Activated CD8-positive, alpha-beta memory T cell treated with anti-CD3 and anti-CD28 coated beads for 48 hours (primary cell): ENCODE data around the gene ERC1.

Experiments
- DNase-seq, 3 experiments: peaks; one replicate each; pipeline ENCODE4 v3.0.0-alpha.2; 2020; ENCODE audit warnings: low read depth in 2 of 3, low spot score in 2 of 3

ERC1 gene

GRCh38 chr12:1503281-1503711 is 512.3 kb downstream of the ERC1 start:
- no peak for DNase-seq

GRCh38 chr12:1504304-1504894 is 513.4 kb downstream of the ERC1 start:
- no peak for DNase-seq

GRCh38 chr12:1504895-1505311 is 513.9 kb downstream of the ERC1 start:
- no peak for DNase-seq

GRCh38 chr12:1505576-1505975 is 514.6 kb downstream of the ERC1 start:
- no peak for DNase-seq

GRCh38 chr12:1507308-1507707 is 516.3 kb downstream of the ERC1 start:
- no peak for DNase-seq

GRCh38 chr12:1509413-1510052 is 518.5 kb downstream of the ERC1 start:
- no peak for DNase-seq

- DNase-seq = no peak
Observed at GRCh38 chr12:1510056-1510812, 519.2 kb downstream of the ERC1 start.

- DNase-seq = no peak
Observed at GRCh38 chr12:1515010-1515409, 524.0 kb downstream of the ERC1 start.

- DNase-seq = no peak
Observed at GRCh38 chr12:1515428-1515827, 524.4 kb downstream of the ERC1 start.

GRCh38 chr12:1517007-1517406 is 526.0 kb downstream of the ERC1 start:
- no peak for DNase-seq

GRCh38 chr12:1517734-1518525 is 526.9 kb downstream of the ERC1 start:
- no peak for DNase-seq

- no peak for DNase-seq
Observed at GRCh38 chr12:1518591-1519516, 527.8 kb downstream of the ERC1 start.

GRCh38 chr12:1519642-1520041 is 528.6 kb downstream of the ERC1 start:
- no peak for DNase-seq

GRCh38 chr12:1523046-1523445 is 532.0 kb downstream of the ERC1 start:
- no peak for DNase-seq

- no peak for DNase-seq
Observed at GRCh38 chr12:1523558-1524050, 532.6 kb downstream of the ERC1 start.

GRCh38 chr12:1525858-1526257 is 534.8 kb downstream of the ERC1 start:
- DNase-seq = no peak

- DNase-seq = no peak
Observed at GRCh38 chr12:1527789-1528188, 536.8 kb downstream of the ERC1 start.

- no peak for DNase-seq
Observed at GRCh38 chr12:1528791-1529190, 537.8 kb downstream of the ERC1 start.

GRCh38 chr12:1529228-1529861 is 538.3 kb downstream of the ERC1 start:
- no peak for DNase-seq
